Measurements from ENCODE around the gene ADAM17.
A peak's percentile ranks its signal among the peaks of the same experiment; 100 is the strongest.
"Not testable (repeated sequence)": the region's sequence is repeated elsewhere in the genome, so short reads cannot be mapped to it uniquely, and the experiment has no call there.

Gene ADAM17

DNA sequence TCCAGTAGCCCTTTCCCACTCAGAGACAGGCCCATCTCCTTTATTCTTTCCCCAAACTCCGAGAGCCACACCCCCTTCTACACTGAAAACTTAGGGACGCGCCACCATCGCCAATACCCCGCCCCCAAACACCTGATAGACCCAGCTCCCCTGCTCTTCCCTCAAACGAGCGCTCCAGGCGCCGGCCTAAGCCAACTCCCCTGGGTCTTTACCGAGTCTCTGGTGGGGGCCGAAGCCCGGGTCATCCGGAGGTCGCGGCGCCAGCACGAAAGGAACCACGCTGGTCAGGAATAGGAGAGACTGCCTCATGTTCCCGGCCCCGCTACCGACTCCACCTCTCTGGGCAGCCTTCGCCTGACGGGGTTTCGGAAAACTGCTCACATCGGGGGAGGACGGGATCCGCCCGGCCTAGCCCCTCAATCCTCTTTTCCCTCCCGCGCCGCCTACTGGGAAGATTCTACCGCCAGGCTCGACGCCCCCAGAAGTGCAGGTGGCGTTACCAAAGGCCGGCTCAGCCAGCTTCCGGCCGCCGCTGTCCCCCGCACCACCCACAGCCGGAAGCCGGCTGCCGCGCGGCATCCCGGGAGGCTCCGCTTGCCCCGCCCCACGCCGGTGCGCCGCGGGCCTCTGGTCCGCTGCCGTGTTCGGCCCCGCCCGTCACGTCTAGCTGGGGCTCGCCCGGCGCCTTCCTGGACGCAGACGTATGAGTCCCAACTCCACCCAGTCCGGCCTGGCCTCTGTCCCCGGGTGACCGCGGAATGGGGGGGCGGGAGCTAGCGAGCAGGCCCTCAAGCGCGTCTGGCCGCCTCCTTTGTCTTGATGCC lies at the start of gene ADAM17:
Gene ADAM17 (minus strand): TSS at position 534 of the 824 bp plus-strand sequence. CDS start 225 bp downstream, at position 309.
- peak; percentile 75 to 82 for DNase-seq

DNA sequence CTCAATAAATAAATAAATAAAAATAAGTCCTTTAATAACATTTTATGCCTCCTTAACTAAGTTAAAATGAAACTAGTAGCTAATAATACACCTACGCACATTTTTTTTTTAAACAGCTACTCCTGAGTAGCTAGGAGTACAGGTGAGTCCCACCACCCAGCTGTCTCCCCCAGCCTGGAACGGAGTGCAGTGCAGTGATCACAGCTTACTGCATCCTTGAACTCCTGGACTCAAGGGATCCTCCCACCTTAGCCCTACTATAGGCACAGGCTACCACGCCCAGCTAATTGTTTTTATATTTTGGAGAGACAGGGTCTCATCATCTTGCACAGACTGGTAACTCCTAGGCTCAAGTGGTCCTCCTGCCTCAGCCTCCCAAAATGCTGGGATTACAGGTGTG lies 46.8 kb upstream of the ADAM17 start:
- DNase-seq, result no peak

DNA sequence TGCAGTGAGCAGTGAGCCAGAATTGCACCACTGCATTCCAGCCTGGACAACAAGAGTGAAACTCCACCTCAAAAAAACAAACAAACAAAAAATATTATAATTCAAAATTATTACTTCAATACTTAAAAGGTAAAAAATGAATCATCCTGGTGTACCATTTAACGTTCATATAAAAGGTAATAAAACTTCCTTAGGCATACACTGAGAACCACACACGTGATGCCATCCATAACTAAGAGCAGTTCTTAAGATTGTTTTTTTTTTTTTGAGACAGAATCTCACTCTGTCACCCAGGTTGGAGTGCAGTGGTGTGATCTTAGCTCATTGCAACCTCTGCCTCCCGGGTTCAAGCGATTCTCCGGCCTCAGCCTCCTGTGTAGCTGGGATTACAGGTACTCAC lies 45.8 kb upstream of the ADAM17 start:
- no peak for DNase-seq

DNA sequence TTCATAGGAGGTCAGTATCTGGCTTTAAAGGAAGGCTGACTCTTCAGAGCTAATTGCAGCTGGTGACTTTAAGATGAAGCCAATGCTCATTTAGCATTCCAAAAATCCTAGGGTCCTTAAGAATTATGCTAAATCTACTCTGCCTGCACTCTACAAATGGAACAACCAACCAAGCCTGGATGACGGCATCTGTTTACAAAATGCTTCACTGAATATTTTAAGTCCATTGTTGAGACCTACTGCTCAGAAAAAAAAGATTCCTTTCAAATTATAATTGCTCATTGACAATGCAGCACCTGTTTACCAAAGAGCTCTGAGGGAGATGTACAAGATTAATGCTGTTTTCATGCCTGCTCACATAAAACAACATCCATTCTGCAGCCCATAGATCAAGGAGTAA lies 43.8 kb upstream of the ADAM17 start:
- DNase-seq, result no peak

DNA sequence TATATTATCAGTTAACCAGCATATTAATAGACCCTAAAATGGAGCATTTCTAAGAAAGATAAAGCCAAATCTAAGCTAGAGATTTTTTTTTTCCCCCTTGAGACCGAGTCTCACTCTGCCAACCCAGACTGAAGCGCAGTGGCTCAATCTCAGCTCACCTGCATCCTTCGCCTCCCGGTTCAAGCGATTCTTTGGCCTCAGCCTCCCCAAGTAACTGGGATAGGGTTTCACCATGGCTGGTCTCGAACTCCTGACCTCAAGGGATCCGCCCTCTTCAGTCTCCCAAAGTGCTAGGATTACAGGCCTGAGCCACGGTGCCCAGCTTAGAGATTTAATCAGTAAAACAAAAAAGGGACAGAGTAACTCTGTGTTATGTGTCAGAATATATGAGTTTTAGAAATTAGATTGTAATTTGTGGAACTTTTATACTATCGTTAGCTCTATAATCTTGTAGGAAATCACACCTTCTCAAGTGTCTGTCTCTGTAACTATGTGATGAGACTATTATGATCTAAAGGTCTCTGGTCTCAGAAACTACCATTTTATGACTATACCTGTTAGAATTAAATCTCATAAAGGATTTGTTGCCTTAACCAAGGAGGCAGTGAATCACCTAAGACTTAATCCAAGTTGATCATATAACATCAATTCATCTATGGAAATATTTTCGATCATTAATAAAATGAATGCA lies 41.1 kb upstream of the ADAM17 start:
- DNase-seq, result no peak

DNA sequence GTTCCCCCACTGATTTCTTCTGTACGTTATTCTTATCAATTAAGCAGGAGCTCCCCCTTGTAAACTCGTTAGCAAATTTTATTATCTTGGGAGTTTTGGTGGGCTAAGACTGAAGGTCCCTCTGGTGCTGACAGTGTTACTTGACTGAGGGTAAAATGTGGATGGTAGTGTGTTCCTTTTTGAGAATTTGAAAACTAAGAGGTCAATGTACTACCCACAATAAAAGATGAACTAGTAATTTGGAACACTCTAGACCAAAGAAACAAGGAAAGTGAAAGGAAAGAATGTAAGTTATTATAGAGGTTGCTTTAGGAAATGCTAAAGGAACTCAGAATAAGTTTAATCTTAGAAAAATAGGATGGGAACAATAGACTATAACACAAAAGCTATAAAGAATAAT lies 40.1 kb upstream of the ADAM17 start:
- no peak for DNase-seq

DNA sequence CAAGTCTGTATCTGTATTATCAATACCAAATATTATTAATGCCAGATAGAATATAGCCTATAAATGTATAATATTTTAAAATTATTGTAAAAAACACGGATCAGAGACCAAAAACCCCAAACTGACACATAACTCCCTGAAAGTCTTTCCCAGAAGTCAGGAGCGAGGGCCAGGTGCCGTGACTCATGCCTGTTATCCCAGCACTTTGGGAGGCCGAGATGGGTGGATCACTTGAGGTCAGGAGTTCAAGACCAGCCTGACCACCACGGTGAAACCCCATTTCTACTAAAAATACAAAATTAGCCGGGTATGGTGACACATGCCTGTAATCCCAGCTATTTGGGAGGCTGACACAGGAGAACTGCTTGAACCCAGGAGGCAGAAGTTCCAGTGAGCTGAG lies 39.6 kb upstream of the ADAM17 start:
- not testable (repeated sequence) for DNase-seq

DNA sequence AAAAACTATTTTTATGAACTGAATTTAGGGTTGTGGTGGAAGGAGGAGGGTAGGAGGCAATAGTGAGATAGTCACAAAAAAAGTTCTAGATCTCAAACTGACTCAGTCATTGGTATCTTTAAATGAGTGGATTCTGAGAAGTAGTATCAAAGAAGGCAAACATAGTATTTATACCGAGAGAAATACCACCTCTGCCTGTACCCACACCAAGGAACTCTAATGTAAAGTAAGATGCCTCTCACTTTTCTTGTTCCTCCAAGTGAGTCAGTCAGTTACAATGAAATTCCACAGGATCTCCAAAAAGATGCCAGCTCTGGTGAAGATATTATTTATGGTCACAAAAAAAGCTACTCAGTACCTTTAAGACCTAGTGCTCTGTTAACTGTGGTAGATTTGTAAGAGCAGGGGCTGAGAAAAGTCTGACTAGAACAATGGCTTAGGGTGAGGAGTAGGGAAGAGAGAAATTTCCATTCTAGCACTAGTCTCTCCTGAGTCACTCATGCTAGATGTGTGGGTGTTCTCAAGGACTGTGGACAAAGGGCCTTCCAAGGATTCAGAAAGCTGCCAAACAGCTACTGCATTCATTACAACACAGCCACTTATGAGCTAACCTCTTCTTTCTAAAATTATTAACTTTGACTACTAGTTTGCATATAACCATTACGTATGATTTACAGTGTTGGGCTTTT lies 38.9 kb upstream of the ADAM17 start:
- no peak for DNase-seq

DNA sequence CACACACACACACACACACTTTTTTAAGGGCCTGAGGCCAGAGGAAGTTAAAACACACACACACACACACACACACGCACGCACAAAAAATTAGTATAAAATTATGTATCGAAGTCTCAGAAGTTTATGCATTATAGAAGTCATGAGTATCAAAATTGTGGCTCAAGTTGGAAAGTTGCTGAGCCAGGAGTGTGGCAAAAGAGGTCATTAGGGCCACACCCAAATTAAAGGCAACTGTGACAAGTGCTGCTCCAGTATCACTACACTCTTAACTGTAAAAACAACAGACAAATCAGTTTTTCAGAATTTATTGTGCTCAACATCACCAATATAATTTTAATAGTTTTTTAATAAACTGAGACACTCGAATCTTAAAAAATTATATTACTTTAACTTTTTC lies 38.3 kb upstream of the ADAM17 start:
- DNase-seq, result no peak

DNA sequence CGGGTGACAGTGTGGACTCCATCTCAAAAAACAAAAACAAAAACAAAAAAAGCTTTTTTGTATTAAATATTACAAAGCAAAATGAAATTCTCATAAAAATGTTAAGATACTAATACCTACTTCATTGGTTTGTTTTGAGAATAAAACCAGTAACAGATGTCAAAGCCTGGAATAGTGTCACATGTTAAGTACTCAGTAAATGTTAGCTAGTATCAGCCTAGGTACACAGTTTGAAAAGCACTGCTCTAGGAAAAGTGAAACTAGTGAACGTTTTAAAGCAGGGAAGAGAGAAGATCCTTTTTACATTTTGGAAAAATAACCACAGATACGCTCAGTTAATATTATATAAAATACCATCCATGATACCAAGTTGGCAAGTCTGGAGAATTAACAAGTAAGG lies 37.1 kb upstream of the ADAM17 start:
- no peak for DNase-seq

DNA sequence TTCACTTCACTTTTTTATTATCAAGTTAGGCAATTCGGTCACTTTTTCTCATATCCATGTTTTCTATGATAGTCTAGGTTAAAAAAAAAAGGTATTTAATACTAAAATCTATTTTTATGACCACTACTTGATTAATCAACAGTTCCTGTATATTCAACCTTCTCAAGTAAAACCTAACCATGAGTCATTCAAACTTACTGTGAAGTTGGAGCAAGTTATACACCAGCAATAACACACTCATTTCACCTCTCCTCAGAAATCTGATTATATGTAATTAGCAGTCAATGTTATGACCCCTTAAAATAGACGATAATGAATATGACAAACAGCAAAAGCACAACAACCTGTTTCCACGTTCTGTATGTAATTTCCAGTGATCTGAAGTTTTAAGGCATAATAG lies 35.0 kb upstream of the ADAM17 start:
- DNase-seq, result no peak

DNA sequence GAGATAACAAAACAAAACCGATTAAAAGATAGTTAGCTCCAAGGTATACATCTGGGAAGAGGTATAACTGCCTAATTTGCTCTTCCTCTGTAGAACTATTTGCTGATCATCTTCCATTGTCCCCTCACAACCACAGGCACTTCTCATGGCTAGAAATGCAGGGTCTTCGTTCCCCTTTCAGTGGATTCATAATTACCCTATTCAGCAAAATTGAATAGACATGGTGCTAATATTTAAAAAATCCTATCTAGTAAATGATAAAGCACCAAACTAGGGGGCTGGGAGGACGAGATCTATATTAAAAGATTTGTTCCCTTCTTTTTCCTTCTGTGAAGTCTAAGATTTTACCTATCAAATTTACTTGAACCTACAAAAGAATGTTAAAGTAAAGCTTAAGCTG lies 30.8 kb upstream of the ADAM17 start:
- DNase-seq, result no peak

DNA sequence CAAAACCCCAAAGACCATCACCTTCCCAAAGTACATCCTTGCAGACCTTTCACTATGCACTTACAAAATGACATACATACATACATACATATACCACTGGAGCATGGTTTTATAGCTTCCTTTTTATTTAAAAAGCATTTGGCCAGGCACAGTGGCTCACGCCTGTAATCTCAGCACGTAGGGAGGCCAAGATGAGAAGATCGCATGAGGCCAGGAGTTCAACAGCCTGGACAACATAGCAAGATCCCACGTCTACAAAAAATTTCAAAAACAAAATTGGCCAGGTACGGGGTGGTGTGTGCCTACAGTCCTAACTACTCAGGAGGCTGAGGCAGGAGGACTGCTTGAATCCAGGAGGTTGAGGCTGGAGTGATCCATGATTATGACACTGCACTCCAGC lies 29.9 kb upstream of the ADAM17 start:
- DNase-seq, result no peak

DNA sequence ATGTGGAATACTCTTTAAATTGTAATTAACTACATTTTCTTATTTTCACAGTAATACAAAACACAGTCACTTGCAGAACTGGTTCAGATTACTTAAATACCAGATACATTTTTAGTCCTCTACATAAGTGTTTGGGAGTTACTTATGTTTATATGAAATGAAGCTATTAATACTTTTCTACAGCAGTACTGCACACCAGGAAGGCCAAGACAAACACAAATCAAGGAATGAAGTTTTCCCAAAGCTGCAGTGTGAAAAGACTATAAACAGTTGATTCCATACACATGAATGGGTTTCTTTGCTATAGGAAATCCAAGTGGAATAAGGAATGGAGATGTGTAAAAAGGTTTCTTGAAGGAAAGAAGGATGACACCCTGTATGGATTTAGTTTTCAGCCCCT lies 29.3 kb upstream of the ADAM17 start:
- not testable (repeated sequence) for DNase-seq

DNA sequence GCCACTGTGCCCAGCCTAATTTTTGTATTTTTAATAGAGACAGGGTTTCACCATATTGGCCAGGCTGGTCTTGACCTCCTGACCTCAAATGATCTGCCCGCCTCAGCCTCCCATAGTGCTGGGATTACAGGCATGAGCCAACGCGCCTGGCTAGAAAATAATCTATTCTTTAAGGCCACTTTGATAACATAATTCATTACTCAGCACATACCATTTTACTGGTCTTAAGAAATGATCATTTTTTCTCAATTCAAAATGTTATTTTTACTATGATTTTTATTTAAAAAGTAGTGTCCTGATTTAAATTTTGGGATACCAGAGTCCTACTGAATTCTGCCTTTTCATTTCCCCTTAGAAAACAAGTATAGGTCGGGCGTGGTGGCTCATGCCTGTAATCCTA lies 27.0 kb upstream of the ADAM17 start:
- no peak for DNase-seq

DNA sequence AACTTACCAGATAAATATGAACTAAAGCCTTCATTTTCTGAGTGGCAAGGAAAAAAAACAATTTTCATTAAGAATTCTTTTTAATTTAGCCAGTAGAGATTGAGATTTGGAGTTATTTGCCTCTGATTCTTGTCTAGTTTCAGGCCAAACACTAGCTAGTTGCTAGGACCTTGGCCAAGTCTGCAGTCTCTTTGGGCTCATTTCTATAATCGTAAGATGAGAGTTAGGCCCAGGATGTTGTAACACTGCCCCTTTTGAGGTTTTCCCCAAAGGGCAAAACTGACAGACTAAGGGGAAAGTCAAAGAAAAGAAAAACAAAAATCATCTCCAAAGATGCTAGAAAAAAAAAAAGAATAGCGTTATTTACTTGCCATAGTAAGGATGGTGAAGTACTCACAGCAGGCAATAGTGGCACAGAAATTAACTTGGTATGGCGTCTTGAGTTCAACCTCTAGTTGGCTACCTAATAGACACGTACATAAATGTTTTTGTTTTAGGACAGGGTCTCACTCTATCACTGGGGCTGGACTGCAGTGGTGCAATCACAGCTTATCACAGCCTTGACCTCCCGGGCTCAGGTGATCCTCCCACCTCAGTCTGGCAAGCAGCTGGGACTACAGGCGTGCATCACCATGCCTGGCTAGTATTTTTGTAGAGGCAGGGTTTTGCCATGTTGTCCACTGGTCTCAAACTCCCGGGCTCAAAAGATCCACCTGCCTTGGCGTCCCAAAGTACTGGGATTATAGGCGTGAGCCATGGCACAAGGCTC lies 23.0 kb upstream of the ADAM17 start:
- no peak for DNase-seq

DNA sequence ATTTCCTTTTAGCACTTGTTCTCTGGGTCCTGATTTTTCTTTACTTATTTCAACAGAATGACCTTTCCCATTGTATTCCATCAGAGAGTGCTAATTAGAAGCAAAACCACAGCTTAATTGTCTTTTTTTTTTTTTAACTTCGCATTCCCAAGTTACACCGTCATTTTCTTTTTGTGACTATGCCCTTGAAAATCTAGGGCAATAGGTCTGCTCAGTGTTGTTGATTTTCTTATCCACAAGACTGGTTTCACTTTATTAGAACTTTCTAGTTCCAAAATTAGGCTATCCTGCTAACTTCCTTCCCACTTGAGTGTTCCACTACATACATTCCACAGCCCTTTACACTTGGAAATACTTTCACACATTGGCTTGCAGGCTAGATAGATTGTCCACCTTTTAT lies 18.7 kb upstream of the ADAM17 start:
- no peak for DNase-seq

DNA sequence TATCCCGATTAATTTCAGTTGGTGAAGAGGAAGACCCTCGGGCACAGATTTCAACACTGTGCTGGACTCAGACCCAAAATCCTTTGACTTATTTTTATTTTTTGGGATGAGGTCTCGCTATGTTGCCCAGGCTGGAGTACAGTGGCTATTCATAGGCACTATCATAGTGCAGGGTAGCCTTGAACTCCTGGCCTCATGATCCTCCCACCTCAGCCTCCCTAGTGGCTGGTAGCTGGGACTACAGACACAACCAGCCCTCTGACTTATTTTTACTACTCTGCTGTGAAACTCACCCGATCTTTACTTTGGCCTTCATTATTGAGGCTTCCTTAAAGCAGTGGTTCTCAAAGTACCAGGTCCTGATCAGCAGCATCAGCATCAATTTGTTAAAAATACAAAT lies 18.2 kb upstream of the ADAM17 start:
- no peak for DNase-seq

DNA sequence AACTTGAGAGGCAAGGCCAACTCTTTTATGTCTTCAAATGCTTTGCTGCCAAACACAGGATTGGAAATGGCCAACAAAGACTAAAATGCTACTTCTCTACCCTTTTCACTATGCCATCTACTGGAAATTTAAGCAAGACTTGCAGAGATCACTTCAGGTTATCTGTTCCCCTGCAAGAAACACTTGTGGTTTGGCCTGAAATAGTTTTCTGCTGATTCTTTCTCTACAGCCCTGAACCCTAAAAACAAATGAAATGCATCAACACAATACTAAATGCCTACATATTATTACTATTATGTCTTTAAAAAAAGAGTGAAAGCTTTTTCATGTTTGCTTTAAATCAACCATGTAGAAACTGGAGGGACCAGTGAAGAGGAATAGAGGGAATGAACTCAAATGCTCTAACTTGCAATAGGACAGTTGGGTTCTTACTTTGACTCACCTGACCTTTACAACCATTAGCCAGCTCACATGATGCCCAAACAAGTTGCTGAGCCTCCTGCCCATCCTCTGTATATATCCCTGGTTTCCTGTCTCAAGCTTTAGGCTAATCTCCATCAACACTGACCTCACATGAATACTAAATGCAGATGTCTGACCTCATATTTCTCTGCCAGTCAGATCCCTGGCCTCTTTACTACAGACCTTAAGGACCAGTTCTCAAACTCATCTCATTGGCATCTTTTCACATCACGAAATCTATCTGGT lies 17.5 kb upstream of the ADAM17 start:
- no peak for DNase-seq

DNA sequence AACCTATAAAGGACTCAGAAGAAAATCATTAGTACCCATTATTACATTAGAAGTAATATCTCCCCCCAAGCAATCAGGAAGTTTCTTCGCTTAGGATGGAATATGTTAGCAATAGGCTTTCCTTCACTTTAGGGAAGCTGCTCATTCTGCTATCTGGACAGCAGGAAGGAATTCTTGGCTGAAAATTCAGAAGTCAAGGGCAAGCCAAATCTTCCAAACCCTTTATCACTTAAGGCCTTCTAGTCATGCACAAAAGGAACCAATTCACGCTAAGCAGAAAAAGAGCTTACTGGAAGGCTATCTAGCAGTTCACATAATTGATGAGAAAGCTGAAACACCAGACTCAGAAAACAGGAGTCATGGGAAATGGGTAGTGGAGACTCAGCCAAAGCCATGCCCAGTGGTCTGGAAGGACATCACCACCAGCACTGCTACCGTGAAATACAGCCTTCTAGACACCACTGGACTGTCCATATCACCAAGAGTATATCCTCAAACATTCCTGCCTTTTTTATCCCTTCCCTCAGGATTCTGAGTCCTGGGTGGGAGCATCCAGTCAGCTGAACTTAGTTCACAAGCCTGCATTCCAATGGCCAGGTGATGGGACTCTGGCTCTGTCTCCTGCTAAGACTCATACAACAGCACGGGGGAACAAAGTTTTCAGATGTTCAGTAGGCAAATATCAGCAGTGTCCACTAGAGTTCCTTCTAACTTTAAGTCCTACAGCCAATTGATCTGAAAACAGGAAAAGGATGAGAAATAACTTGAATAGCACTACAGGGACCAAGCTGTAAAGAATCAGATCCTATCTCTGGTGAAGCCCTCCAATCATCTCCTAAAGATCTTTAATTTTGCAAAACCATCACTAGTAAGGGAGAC lies 14.8 kb upstream of the ADAM17 start:
- DNase-seq, result no peak

DNA sequence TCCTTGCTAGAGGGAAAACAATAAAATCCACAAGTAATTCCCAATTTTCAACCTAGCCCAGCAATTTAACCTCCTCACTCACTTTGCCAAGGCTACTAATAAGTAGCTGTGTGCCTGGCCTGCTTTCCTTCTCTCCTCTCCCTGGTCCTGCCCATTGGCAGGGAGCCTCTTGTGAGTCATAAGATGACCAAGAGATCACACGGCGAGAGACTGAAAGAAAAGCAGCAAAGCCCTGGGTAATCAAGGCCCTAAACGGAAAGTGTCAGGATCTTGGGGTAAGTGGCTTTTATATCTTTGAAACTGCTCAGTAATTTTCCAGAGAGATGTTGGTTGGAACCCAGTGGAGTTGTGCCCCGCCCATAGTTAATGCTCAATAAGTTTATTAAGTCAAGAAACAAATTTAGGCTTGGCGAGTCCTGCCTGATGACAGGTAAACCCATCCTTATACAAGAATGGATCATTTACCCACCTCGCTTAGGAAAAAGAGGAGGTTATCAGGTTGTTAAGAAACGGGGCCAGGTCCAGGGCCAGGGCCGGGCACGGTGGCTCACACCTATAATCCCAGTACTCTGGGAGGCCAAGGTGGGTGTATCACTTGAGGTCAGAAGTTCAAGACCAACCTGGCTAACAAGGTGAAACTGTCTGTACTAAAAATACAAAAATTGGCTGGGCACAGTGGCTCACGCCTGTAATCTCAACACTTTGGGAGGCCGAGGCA lies 10.0 kb upstream of the ADAM17 start:
- no peak for DNase-seq

Measured in bone marrow (tissue), 2 donors.